Activated CD4-positive, alpha-beta T cell treated with anti-CD3 and anti-CD28 coated beads, Interleukin-2, amount 50 U/mL, for 24 hours (primary cell): ENCODE measurements around the gene EDIL3.
"Not testable (repeated sequence)": the region's sequence is repeated elsewhere in the genome, so short reads cannot be mapped to it uniquely, and the experiment has no call there.

ENCODE experiments used
- DNase-seq, 2 donors: peaks; one replicate each; pipeline ENCODE4 v3.0.0-alpha.2; 2020; ENCODE audit warnings: low read depth in 1 of 2, low spot score in 1 of 2

EDIL3 gene

GRCh38 chr5:84303315-84303714, 81.4 kb downstream of the EDIL3 start:
- DNase-seq = no peak

GRCh38 chr5:84301535-84301934, 83.1 kb downstream of the EDIL3 start:
- no peak for DNase-seq

- DNase-seq = no peak
Measured at GRCh38 chr5:84299959-84300358, 84.7 kb downstream of the EDIL3 start.

GRCh38 chr5:84298628-84299027, 86.1 kb downstream of the EDIL3 start:
- no peak for DNase-seq

GRCh38 chr5:84297641-84298040, 87.0 kb downstream of the EDIL3 start:
- not testable (repeated sequence) for DNase-seq

GRCh38 chr5:84292788-84293653, 91.7 kb downstream of the EDIL3 start:
- no peak for DNase-seq

- no peak for DNase-seq
Measured at GRCh38 chr5:84292000-84292642, 92.6 kb downstream of the EDIL3 start.

GRCh38 chr5:84290673-84291072, 94.0 kb downstream of the EDIL3 start:
- no peak for DNase-seq

GRCh38 chr5:84290161-84290560, 94.5 kb downstream of the EDIL3 start:
- DNase-seq = no peak

GRCh38 chr5:84287951-84288350, 96.7 kb downstream of the EDIL3 start:
- no peak for DNase-seq

GRCh38 chr5:84286662-84287061, 98.0 kb downstream of the EDIL3 start:
- no peak for DNase-seq

- DNase-seq = no peak
Measured at GRCh38 chr5:84285641-84286637, 98.7 kb downstream of the EDIL3 start.

- no peak for DNase-seq
Measured at GRCh38 chr5:84281383-84281782, 103.3 kb downstream of the EDIL3 start.

GRCh38 chr5:84279234-84279633, 105.4 kb downstream of the EDIL3 start:
- no peak for DNase-seq

GRCh38 chr5:84275609-84276008, 109.1 kb downstream of the EDIL3 start:
- DNase-seq = no peak

GRCh38 chr5:84274585-84275468, 109.9 kb downstream of the EDIL3 start:
- no peak for DNase-seq

- DNase-seq = no peak
Measured at GRCh38 chr5:84273517-84273883, 111.2 kb downstream of the EDIL3 start.

- DNase-seq = no peak
Measured at GRCh38 chr5:84272771-84273516, 111.7 kb downstream of the EDIL3 start.

GRCh38 chr5:84265739-84266550, 118.7 kb downstream of the EDIL3 start:
- no peak for DNase-seq
